GM12878 (cell line): ENCODE results near the gene OCA2. TPM values are rescaled to one million over a fixed set of nuclear protein-coding genes. Genes with fewer than 3 reads are reported as not detected.

Experiments used
- ATAC-seq: fragments of 200-7000 bp; cut with Tn5 transposase; 3 replicates; pipeline ENCODE4 v1.9.1; 2020; ENCODE audit warnings: mild to moderate bottlenecking, moderate library complexity
- BruUV-seq: library from RNA; stranded (reverse); fragments of 400-500 nt; replicated peaks from 2 replicates; lab custom pipeline; 2021; lab: Mats Ljungman, UMichigan
- CTCF ChIA-PET: fragments of 300-600 bp; sonication (Branson Sonifier 250); formaldehyde crosslinking; extraction: SDS; loops from one replicate; lab custom pipeline; 2021; ENCODE audit warnings: inconsistent platforms; lab: Yijun Ruan, JAX
- POLR2A ChIA-PET: fragments of 350-600 bp; formaldehyde crosslinking; extraction: SDS; loops from one replicate; lab custom pipeline; 2021; ENCODE audit warnings: inconsistent platforms; lab: Charles Lee
- RAD21 ChIA-PET: fragments of 300-600 bp; sonication (Branson Sonifier 250); formaldehyde crosslinking; loops from one replicate; lab custom pipeline; 2023; ENCODE audit warnings: antibody characterized with exemption; ENCODE audit not compliant: unreplicated experiment; lab: Charles Lee
- SMC1A ChIA-PET: fragments of 300-600 bp; sonication (Branson Sonifier 250); formaldehyde crosslinking; loops from one replicate; lab custom pipeline; 2023; ENCODE audit not compliant: unreplicated experiment, uncharacterized antibody; lab: Charles Lee
- DNase-seq: peaks from one replicate; pipeline ENCODE4 v3.0.0-alpha.2; 2011; ENCODE audit warnings: low read depth, low spot score
- FAIRE-seq: peaks from 3 replicates; lab custom pipeline; 2011; peaks lifted over from hg19 to GRCh38; lab: Jason Lieb, UNC
- H2AFZ ChIP-seq: 2 replicates; pipeline ENCODE4 v1.6.0; 2011; ENCODE audit warnings: low read depth, low read length, control low read depth; ENCODE audit not compliant: control insufficient read depth
- H3K27ac ChIP-seq: 2 replicates; pipeline ENCODE4 v1.5.1; 2011; ENCODE audit warnings: control low read depth; ENCODE audit not compliant: control insufficient read depth, insufficient read depth
- H3K27me3 ChIP-seq, 2 experiments: replicated peaks in 1 of 2; 2 replicates each; pipeline versions ENCODE4 v1.6.0 to v1.6.1; 2011; ENCODE audit warnings: low read length in 1 of 2; ENCODE audit not compliant: control insufficient read depth in 2 of 2, insufficient read depth in 2 of 2
- H3K36me3 ChIP-seq, 2 experiments: 2 replicates each; pipeline ENCODE4 v1.5.1; 2011; ENCODE audit warnings: low read length in 1 of 2; ENCODE audit not compliant: control insufficient read depth in 2 of 2, insufficient read depth in 2 of 2
- H3K4me1 ChIP-seq: 2 replicates; pipeline ENCODE4 v1.6.1; 2011; ENCODE audit warnings: mild to moderate bottlenecking, low read length, moderate library complexity, mixed read lengths; ENCODE audit not compliant: control insufficient read depth, insufficient read depth
- H3K4me2 ChIP-seq: 2 replicates; pipeline ENCODE4 v1.6.0; 2011; ENCODE audit warnings: control low read depth; ENCODE audit not compliant: control insufficient read depth, insufficient read depth
- H3K4me3 ChIP-seq: fragments of 200-600 bp; sonication (generic); 2 replicates; pipeline ENCODE4 v1.5.1; 2016
- H3K79me2 ChIP-seq: 2 replicates; pipeline ENCODE4 v1.6.0; 2011; ENCODE audit warnings: low read length; ENCODE audit not compliant: control insufficient read depth, insufficient read depth
- H3K9ac ChIP-seq: 2 replicates; pipeline ENCODE4 v1.8.0; 2011; ENCODE audit warnings: low read length, control low read depth, mixed read lengths; ENCODE audit not compliant: control insufficient read depth, insufficient read depth
- H3K9me3 ChIP-seq: replicated peaks from 3 replicates; pipeline ENCODE4 v1.5.1; 2011; ENCODE audit warnings: mild to moderate bottlenecking, low read length; ENCODE audit not compliant: control insufficient read depth, insufficient read depth
- H4K20me1 ChIP-seq: 2 replicates; pipeline ENCODE4 v1.6.0; 2011; ENCODE audit not compliant: control insufficient read depth, insufficient read depth
- CHD4 ChIP-seq: fragments of 200-600 bp; sonication (generic); IDR thresholded peaks from 2 replicates; pipeline ENCODE4 v1.6.1; 2016; ENCODE audit warnings: mild to moderate bottlenecking
- E2F4 ChIP-seq: IDR thresholded peaks from 2 replicates; pipeline ENCODE4 v1.6.1; 2012; ENCODE audit warnings: low read depth, low read length, improper control_type of control experiment
- EGR1 ChIP-seq, 2 experiments: IDR thresholded peaks; 1 replicate in 1 of 2; 2 replicates in 1 of 2; pipeline ENCODE4 v1.6.1; 2011 to 2012; ENCODE audit warnings: low read depth in 2 of 2, low read length in 2 of 2, borderline replicate concordance in 1 of 2, mild to moderate bottlenecking in 1 of 2, moderate library complexity in 1 of 2
- HDAC2 ChIP-seq: fragments of 200-600 bp; sonication (generic); IDR thresholded peaks from 2 replicates; pipeline ENCODE4 v1.6.1; 2017
- MYB ChIP-seq: fragments of 150-350 bp; IDR thresholded peaks from 2 replicates; pipeline ENCODE4 v1.6.1; 2014; ENCODE audit warnings: mild to moderate bottlenecking, low read depth, low read length, borderline replicate concordance
- NFYA ChIP-seq: IDR thresholded peaks from 2 replicates; pipeline ENCODE4 v1.6.1; 2011; ENCODE audit warnings: low read depth, mild to moderate bottlenecking, low read length, improper control_type of control experiment, borderline replicate concordance
- PAX5 ChIP-seq: IDR thresholded peaks from 2 replicates; pipeline ENCODE4 v1.6.1; 2011; ENCODE audit warnings: low read depth, low read length, borderline replicate concordance
- RAD51 ChIP-seq: fragments of 450-650 bp; IDR thresholded peaks from 2 replicates; pipeline ENCODE4 v1.6.1; 2016; ENCODE audit warnings: moderate library complexity, mild to moderate bottlenecking, inconsistent platforms
- TCF7 ChIP-seq: IDR thresholded peaks from 2 replicates; pipeline ENCODE4 v1.6.1; 2014; ENCODE audit warnings: antibody characterized with exemption, borderline replicate concordance
- YBX1 ChIP-seq: fragments of 450-650 bp; IDR thresholded peaks from 2 replicates; pipeline ENCODE4 v1.6.1; 2016; ENCODE audit warnings: antibody characterized with exemption
- ZNF207 ChIP-seq: fragments of 450-650 bp; IDR thresholded peaks from 2 replicates; pipeline ENCODE4 v1.6.1; 2014; ENCODE audit warnings: antibody characterized with exemption, mild to moderate bottlenecking, borderline replicate concordance
- ZNF622 ChIP-seq: fragments of 450-650 bp; IDR thresholded peaks from 2 replicates; pipeline ENCODE4 v1.6.1; 2017; ENCODE audit warnings: mild to moderate bottlenecking, inconsistent platforms
- WGBS: methylation state at CpG from one replicate; pipeline ENCODE4 v1.1.6; 2016; ENCODE audit warnings: low lambda C conversion rate; ENCODE audit not compliant: insufficient replicate concordance, insufficient coverage; ENCODE audit errors: missing lambda C conversion rate; 5-methylcytosine and 5-hydroxymethylcytosine counted together
- in situ Hi-C: fragments of 300-500 bp; cut with MboI; formaldehyde crosslinking; loops from 9 replicates; pipeline ENCODE4 v1.14.3; 2018; ENCODE audit warnings: mixed read lengths
- intact Hi-C: fragments of 100-400 bp; cut with micrococcal nuclease; formaldehyde crosslinking; loops from one replicate; pipeline ENCODE4 v1.14.2; 2022; ENCODE audit not compliant: unreplicated experiment
- polyA plus RNA-seq, 11 experiments: library from polyadenylated mRNA; depleted of rRNA in 4 of 11; unstranded in 6 of 11; stranded (reverse) in 5 of 11; fragments of >200 nt; fragmentation: Nextera tagmentation in 4 of 11; fragmentation: Illumina TruSeq in 1 of 11; extraction: Ambion mirVana in 4 of 11; extraction: Trizol in 1 of 11; gene quantifications; 1 replicate in 1 of 11; 2 replicates in 10 of 11; pipeline versions ENCODE4 v1.2.1 to v1.2.3, GENCODE V29; 2011 to 2016; ENCODE audit warnings: inconsistent platforms in 2 of 11, missing spikeins in 2 of 11, low read depth in 1 of 11
- total RNA-seq, 4 experiments: library from RNA; depleted of rRNA in 3 of 4; stranded (reverse); fragments of >200 nt in 3 of 4; fragmentation: Illumina TruSeq in 1 of 4; extraction: Trizol in 1 of 4; gene quantifications; 2 replicates each; pipeline versions ENCODE4 v1.2.1 to v1.2.3, GENCODE V29; 2013 to 2021

The OCA2 gene
- total and polyA plus RNA-seq, 10 of the 15 experiments (the other 5 are each of a cell fraction or from before 2014, with no cell fraction given), result 0.04 to 1.8 TPM; not detected in 8

DNA sequence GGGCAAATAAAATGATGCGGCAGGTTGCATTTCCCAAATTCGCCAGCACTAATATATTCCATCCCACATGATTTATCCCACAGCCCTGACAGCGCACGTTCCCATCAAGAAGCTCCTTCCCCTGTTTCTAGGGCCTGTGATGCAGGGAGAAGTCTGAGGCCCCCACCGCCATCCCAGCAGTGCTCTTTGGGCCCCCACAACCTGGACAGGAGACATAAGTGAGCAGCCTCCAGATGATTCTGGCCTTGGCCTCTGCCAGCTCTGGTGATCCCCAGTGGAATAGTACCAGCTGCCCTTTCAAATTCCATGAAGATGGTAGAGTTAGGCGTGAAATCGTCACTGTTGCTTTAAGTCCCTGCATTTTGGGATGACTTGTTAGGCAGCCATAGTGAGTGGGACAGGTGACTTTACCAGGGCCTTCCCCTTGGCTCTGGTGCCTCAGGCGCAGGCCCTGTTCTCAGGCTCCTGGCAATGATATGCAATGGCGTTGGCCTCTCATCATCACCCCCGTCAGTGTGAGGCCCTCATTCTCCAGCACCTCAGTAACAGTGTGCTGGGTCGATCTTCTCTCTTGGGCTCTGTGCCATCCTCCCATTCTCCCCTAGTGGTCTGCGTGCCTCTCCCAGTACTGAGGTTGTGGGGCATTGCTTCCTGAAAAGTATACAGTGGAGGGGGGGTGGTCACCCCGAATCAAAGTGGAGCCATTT is 263.7 kb downstream of the OCA2 start:
- no peak for ATAC-seq
- CTCF ChIA-PET, result no interaction called here
- no peak overlapping the region for H3K27ac ChIP-seq
- FAIRE-seq, result no peak
- TF ChIP-seq MYB, result no peak
- TF ChIP-seq ZNF622, result no peak
- no peak for TF ChIP-seq EGR1 (IDR thresholded peaks at IDR 0.05; ENCODE audit: borderline replicate concordance in 1 of 2, low read depth in 2 of 2, low read length in 2 of 2)
- TF ChIP-seq E2F4, result no peak
- no peak for TF ChIP-seq ZNF207
- TF ChIP-seq CHD4, result no peak
- TF ChIP-seq PAX5, result no peak
- no peak for TF ChIP-seq NFYA
- TF ChIP-seq TCF7, result no peak
- TF ChIP-seq HDAC2, result no peak
- TF ChIP-seq YBX1, result no peak
- no peak for TF ChIP-seq RAD51
- no peak overlapping the region for H3K4me2 ChIP-seq
- no peak overlapping the region for H2AFZ ChIP-seq
- H3K4me1 ChIP-seq, result no peaks in the 10 kb centered on the region
- H3K4me3 ChIP-seq, result no peak overlapping the region
- no peak overlapping the region for H3K9ac ChIP-seq
- in situ Hi-C loops, result no loop called here
- H3K27me3 ChIP-seq, result no peaks in the 10 kb centered on the region
- no TSS peak for BruUV-seq
- intact Hi-C loops, result no loop called here
- no peak for DNase-seq
- no peaks in the 10 kb centered on the region for H3K36me3 ChIP-seq
- no peaks in the 10 kb centered on the region for H4K20me1 ChIP-seq
- RAD21 ChIA-PET, result no interaction called here
- no peaks in the 10 kb centered on the region for H3K79me2 ChIP-seq
- H3K9me3 ChIP-seq, result no peaks in the 10 kb centered on the region; the same call in 2 of the 3 replicates
- WGBS, result 49% methylated on average over 12 of the region's 13 CpGs
- POLR2A ChIA-PET, result no interaction called here
- SMC1A ChIA-PET, result no interaction called here
